Osteoblast (primary cell): ENCODE results near the gene MRPS18C. TPM values are rescaled to one million over a fixed set of nuclear protein-coding genes. Genes with fewer than 3 reads are reported as not detected.
"Not testable (repeated sequence)": the region's sequence is repeated elsewhere in the genome, so short reads cannot be mapped to it uniquely, and the experiment has no call there.

Experiments
- DNase-seq: peaks from one replicate; pipeline ENCODE4 v3.0.0; 2011; ENCODE audit warnings: low spot score, mixed read lengths; ENCODE audit not compliant: insufficient read length; ENCODE audit errors: missing footprints
- H2AFZ ChIP-seq: 2 replicates; pipeline ENCODE4 v1.6.0; 2011; ENCODE audit warnings: mild to moderate bottlenecking, low read length
- H3K27ac ChIP-seq: 2 replicates; pipeline ENCODE4 v1.5.1; 2011; ENCODE audit warnings: mild to moderate bottlenecking, low read depth, low read length, moderate library complexity
- H3K27me3 ChIP-seq: 2 replicates; pipeline ENCODE4 v1.6.0; 2012; ENCODE audit warnings: mild to moderate bottlenecking, control low read depth, inconsistent platforms, low read length, moderate library complexity; ENCODE audit not compliant: insufficient read depth
- H3K36me3 ChIP-seq: 2 replicates; pipeline ENCODE4 v1.5.1; 2011; ENCODE audit warnings: mild to moderate bottlenecking, low read length, control low read depth, moderate library complexity; ENCODE audit not compliant: insufficient read depth
- H3K4me1 ChIP-seq: 2 replicates; pipeline ENCODE4 v1.5.1; 2011; ENCODE audit warnings: mild to moderate bottlenecking, low read length, control low read depth, moderate library complexity; ENCODE audit not compliant: insufficient read depth
- H3K4me2 ChIP-seq: 2 replicates; pipeline ENCODE4 v1.6.0; 2011; ENCODE audit warnings: mild to moderate bottlenecking, low read length; ENCODE audit not compliant: insufficient read depth
- H3K4me3 ChIP-seq: fragments of 200-600 bp; sonication (generic); 3 replicates; pipeline ENCODE4 v1.5.1; 2012; ENCODE audit warnings: mild to moderate bottlenecking, low read length, inconsistent platforms; ENCODE audit not compliant: insufficient read depth
- H3K79me2 ChIP-seq: 2 replicates; pipeline ENCODE4 v1.6.0; 2012; ENCODE audit warnings: mild to moderate bottlenecking, low read length, control low read depth, inconsistent platforms; ENCODE audit not compliant: insufficient read depth
- H3K9me3 ChIP-seq: 2 replicates; pipeline ENCODE4 v1.5.1; 2011; ENCODE audit warnings: low read depth, low read length, control low read depth
- H4K20me1 ChIP-seq: 2 replicates; pipeline ENCODE4 v1.6.0; 2012; ENCODE audit warnings: mild to moderate bottlenecking, low read length, control low read depth; ENCODE audit not compliant: insufficient read depth
- CTCF ChIP-seq: IDR thresholded peaks from 2 replicates; pipeline ENCODE4 v1.5.1; 2011; ENCODE audit warnings: mild to moderate bottlenecking, low read depth, low read length, moderate library complexity; ENCODE audit errors: extremely low read depth
- total RNA-seq: library from RNA; depleted of rRNA; stranded (reverse); fragments of >200 nt; gene quantifications from 2 replicates; pipeline ENCODE4 v1.2.3, GENCODE V29; 2012

Gene MRPS18C
- total RNA-seq, 1 donor = 14.5 TPM

- no peak overlapping the region for H3K4me2 ChIP-seq
- no peaks in the 10 kb centered on the region for H3K9me3 ChIP-seq
- no peak for DNase-seq
- peaks cover 5% of the 10 kb centered on the region for H3K27me3 ChIP-seq
- no peaks in the 10 kb centered on the region for H3K36me3 ChIP-seq
- H3K4me3 ChIP-seq = no peak overlapping the region
- no peaks in the 10 kb centered on the region for H3K4me1 ChIP-seq
- no peak overlapping the region for H3K27ac ChIP-seq
- H3K79me2 ChIP-seq = no peaks in the 10 kb centered on the region
- H2AFZ ChIP-seq = no peak overlapping the region
- no peaks in the 10 kb centered on the region for H4K20me1 ChIP-seq
- TF ChIP-seq CTCF = no peak
These were observed 42.3 kb downstream of the MRPS18C start for GRCh38 chr4:83498187-83498586.

DNA sequence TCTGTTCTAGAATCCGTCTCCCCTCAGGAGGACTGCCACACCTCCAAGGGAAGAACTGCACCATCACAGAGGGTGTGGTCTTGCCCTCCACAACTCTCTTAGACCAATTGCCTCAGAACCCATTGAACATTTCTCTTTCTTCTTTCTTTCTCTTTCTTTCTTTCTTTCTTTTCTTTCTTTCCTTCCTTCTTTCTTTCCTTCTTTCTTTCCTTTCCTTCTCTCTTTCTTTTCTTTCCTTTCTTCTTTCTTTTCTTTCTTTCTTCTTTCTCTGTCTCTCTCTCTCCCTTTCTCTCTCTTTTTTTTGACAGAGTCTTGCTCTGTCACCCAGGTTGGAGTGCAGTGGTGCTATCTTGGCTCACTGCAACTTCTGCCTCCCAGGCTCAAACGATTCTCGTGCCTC is 45.8 kb downstream of the MRPS18C start:
- not testable (repeated sequence) for H3K4me3 ChIP-seq, H2AFZ ChIP-seq, H3K4me2 ChIP-seq, H3K36me3 ChIP-seq, H3K27ac ChIP-seq, H3K4me1 ChIP-seq, H3K79me2 ChIP-seq, DNase-seq, H4K20me1 ChIP-seq, H3K9me3 ChIP-seq, H3K27me3 ChIP-seq

DNA sequence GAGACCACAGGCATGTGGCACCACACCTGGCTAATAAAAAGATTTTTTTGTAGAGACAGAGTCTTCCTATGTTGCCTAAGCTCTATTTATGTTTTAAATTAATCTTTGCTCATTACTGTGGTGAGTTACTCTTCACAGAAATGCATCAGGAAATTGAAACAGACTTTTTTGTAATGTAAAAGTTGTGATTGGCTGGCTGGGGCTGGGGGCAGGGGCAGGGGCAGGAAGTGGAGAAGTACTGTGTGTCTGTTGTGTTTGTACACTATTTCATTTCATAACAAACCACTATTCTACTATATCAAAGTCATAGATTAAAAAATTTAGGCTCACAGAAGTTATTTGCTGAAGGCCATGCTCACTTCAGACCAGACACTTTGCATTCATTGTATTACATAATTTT is 48.1 kb downstream of the MRPS18C start:
- Histone ChIP-seq H3K4me1 (no peaks in the 10 kb centered on the region), H3K9me3 (no peaks in the 10 kb centered on the region), H3K79me2 (no peaks in the 10 kb centered on the region), H3K36me3 (no peaks in the 10 kb centered on the region), H3K27ac (no peak overlapping the region), H3K4me3 (no peak overlapping the region), H2AFZ (no peak overlapping the region), H3K27me3 (peaks cover 5% of the 10 kb centered on the region), H3K4me2 (no peak overlapping the region), H4K20me1 (no peaks in the 10 kb centered on the region)
- TF ChIP-seq CTCF = no peak
- no peak for DNase-seq

DNA sequence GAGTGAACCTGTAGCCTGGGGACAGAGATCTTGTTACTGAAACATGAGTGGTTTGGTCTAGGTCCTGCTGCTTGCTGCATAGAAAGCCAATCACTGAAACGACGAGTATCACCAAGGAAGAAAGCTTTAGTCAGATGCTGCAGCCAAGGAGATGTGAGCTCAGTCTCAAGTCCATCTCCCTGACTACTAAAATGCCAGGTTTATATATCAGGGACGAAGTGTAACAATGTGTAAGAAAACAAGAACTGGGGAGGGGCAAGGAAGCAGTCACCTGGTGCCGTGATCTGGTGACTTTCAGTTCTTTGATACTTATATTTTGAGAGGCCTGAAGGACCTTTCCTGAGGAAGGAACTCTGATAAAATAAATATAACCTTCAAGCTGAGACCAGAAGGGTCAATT is 48.6 kb downstream of the MRPS18C start:
- H3K27ac ChIP-seq = no peak overlapping the region
- no peak for TF ChIP-seq CTCF
- no peak overlapping the region for H3K4me3 ChIP-seq
- no peaks in the 10 kb centered on the region for H4K20me1 ChIP-seq
- DNase-seq = no peak
- H3K36me3 ChIP-seq = no peaks in the 10 kb centered on the region
- H3K4me2 ChIP-seq = no peak overlapping the region
- H3K79me2 ChIP-seq = no peaks in the 10 kb centered on the region
- peak overlapping the region; percentile 20 for H2AFZ ChIP-seq
- no peaks in the 10 kb centered on the region for H3K4me1 ChIP-seq
- H3K9me3 ChIP-seq = no peaks in the 10 kb centered on the region
- peaks cover 5% of the 10 kb centered on the region for H3K27me3 ChIP-seq
